ENCODE measurements around the gene SLX9.
A peak's percentile ranks its signal among the peaks of the same experiment; 100 is the strongest.
"Not testable (repeated sequence)": the region's sequence is repeated elsewhere in the genome, so short reads cannot be mapped to it uniquely, and the experiment has no call there.

The SLX9 gene

GRCh38 chr21:44911384-44912157 lies 28.3 kb upstream of the SLX9 start:
- TF ChIP-seq CTCF (IDR thresholded peaks at IDR 0.05; ENCODE audit: control insufficient read depth, extremely low read depth, insufficient read depth) = peak; percentile 77
- DNase-seq (ENCODE audit: low read depth) = peak; percentile 63
- H3K4me3 ChIP-seq (ENCODE audit: low read depth, low read length) = 0 out of 2 replicates have a peak overlapping the region, but pooled peaks have one; percentile 2

- DNase-seq (ENCODE audit: low read depth) = no peak
- no peak for TF ChIP-seq CTCF (IDR thresholded peaks at IDR 0.05; ENCODE audit: control insufficient read depth, extremely low read depth, insufficient read depth)
- H3K4me3 ChIP-seq (ENCODE audit: low read depth, low read length) = no peak overlapping the region
Measured at GRCh38 chr21:44912158-44912473, 27.7 kb upstream of the SLX9 start.

GRCh38 chr21:44912506-44913412 lies 27.1 kb upstream of the SLX9 start:
- H3K4me3 ChIP-seq (ENCODE audit: low read depth, low read length); DNase-seq (ENCODE audit: low read depth): not testable (repeated sequence)

GRCh38 chr21:44913425-44914175 lies 26.2 kb upstream of the SLX9 start:
- no peak overlapping the region for H3K4me3 ChIP-seq (ENCODE audit: low read depth, low read length)
- TF ChIP-seq CTCF (IDR thresholded peaks at IDR 0.05; ENCODE audit: control insufficient read depth, extremely low read depth, insufficient read depth) = no peak
- no peak for DNase-seq (ENCODE audit: low read depth)

- H3K4me3 ChIP-seq (ENCODE audit: low read depth, low read length) = no peak overlapping the region
- DNase-seq (ENCODE audit: low read depth) = no peak
- TF ChIP-seq CTCF (IDR thresholded peaks at IDR 0.05; ENCODE audit: control insufficient read depth, extremely low read depth, insufficient read depth) = no peak
Measured at GRCh38 chr21:44914176-44914874, 25.5 kb upstream of the SLX9 start.

GRCh38 chr21:44916965-44917364 lies 22.9 kb upstream of the SLX9 start:
- DNase-seq (ENCODE audit: low read depth) = no peak
- TF ChIP-seq CTCF (IDR thresholded peaks at IDR 0.05; ENCODE audit: control insufficient read depth, extremely low read depth, insufficient read depth) = no peak
- H3K4me3 ChIP-seq (ENCODE audit: low read depth, low read length) = no peak overlapping the region

All from LNCaP clone FGC (cell line).